Dermis lymphatic vessel endothelial cell (primary cell): ENCODE measurements around the gene ARPIN. TPM values are rescaled to one million over a fixed set of nuclear protein-coding genes. Genes with fewer than 3 reads are reported as not detected.

ENCODE experiments used
- total RNA-seq: library from RNA; depleted of rRNA; stranded (reverse); fragments of >200 nt; gene quantifications from 2 replicates; pipeline ENCODE4 v1.2.1, GENCODE V29; 2014

The ARPIN gene
- 10.6 and 12.4 TPM in 2 replicates for total RNA-seq

GRCh38 chr15:89912674-89913396, at the start of gene ARPIN:
ARPIN (minus strand) TSS chr15:89912952; CDS start chr15:89912835, 117 bp downstream.

GRCh38 chr15:89893696-89894447, 18.9 kb downstream of the ARPIN start, which contains the start of gene AP3S2:
AP3S2 (minus strand) TSS chr15:89893994; CDS start chr15:89893949, 45 bp downstream.

Other genes starting within 250 kb of the ARPIN start
- gene PLIN1, start 233.6 kb downstream of the ARPIN start, total RNA-seq: not detected in 2 replicates
- gene PEX11A, start 222.2 kb downstream of the ARPIN start, total RNA-seq: 2.4 and 6.5 TPM in 2 replicates
- not detected in 2 replicates for gene WDR93, start 222.1 kb downstream of the ARPIN start, total RNA-seq
- gene MESP1, start 161.7 kb downstream of the ARPIN start, total RNA-seq: 0.09 and 0.11 TPM in 2 replicates
- gene MESP2, start 136.6 kb downstream of the ARPIN start, total RNA-seq: not detected in 2 replicates
- gene ANPEP, start 98.1 kb downstream of the ARPIN start, total RNA-seq: 6.6 and 7.8 TPM in 2 replicates
- 27.1 and 27.8 TPM in 2 replicates for gene AP3S2, start 19.0 kb downstream of the ARPIN start, total RNA-seq
- 9.0 TPM in 2 replicates for gene ZNF710, start 88.4 kb upstream of the ARPIN start, total RNA-seq
- 60.7 and 96.3 TPM in 2 replicates for gene IDH2, start 189.5 kb upstream of the ARPIN start, total RNA-seq